ENCODE data around the gene GP1BA. TPM values are rescaled to one million over a fixed set of nuclear protein-coding genes. Genes with fewer than 3 reads are reported as not detected.

Gene GP1BA
- not detected for total RNA-seq

DNA sequence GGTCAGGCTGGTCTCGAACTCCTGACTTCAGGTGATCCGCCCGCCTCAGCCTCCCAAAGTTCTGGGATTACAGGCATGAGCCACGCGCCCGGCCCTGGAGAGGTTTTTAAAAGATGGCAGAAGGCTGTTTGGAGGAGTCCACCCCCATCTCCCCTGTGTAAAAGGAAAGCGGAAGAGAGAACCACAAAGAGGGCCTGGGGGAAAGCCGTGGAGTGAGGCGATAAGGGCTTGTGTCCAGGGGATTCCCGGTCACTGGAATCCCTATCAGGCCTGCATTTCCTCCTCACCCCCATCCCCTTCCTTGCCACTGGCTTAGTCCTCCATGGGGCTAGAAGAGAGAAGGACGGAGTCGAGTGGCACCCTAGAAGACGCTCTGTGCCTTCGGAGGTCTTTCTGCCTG lies at the start of gene GP1BA:
GP1BA (plus strand) TSS at position 315 of the 400 bp plus-strand sequence. CDS start 328 bp downstream, outside the sequence.
- intact Hi-C loops (cut with DNase I), result no loop called here
- Histone ChIP-seq H3K4me1 (replicated peaks) (peaks cover 5% of the 10 kb centered on the region), H3K36me3 (no peaks in the 10 kb centered on the region), H3K27me3 (replicated peaks; ENCODE audit: insufficient read depth) (no peaks in the 10 kb centered on the region), H3K9me3 (no peaks in the 10 kb centered on the region), H3K4me3 (no peak within 1 kb of the TSS), H3K27ac (no peak within 1 kb of the TSS)
- no peak for DNase-seq (ENCODE audit: low spot score)
- no peak for TF ChIP-seq POLR2A (IDR thresholded peaks at IDR 0.05)
- TF ChIP-seq, protein P1, sequence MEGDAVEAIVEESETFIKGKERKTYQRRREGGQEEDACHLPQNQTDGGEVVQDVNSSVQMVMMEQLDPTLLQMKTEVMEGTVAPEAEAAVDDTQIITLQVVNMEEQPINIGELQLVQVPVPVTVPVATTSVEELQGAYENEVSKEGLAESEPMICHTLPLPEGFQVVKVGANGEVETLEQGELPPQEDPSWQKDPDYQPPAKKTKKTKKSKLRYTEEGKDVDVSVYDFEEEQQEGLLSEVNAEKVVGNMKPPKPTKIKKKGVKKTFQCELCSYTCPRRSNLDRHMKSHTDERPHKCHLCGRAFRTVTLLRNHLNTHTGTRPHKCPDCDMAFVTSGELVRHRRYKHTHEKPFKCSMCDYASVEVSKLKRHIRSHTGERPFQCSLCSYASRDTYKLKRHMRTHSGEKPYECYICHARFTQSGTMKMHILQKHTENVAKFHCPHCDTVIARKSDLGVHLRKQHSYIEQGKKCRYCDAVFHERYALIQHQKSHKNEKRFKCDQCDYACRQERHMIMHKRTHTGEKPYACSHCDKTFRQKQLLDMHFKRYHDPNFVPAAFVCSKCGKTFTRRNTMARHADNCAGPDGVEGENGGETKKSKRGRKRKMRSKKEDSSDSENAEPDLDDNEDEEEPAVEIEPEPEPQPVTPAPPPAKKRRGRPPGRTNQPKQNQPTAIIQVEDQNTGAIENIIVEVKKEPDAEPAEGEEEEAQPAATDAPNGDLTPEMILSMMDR (IDR thresholded peaks at IDR 0.05), result no peak
- TF ChIP-seq POLR2AphosphoS5 (IDR thresholded peaks at IDR 0.05), result no peak
- WGBS, result 85% methylated on average over 14 of the region's 14 CpGs

DNA sequence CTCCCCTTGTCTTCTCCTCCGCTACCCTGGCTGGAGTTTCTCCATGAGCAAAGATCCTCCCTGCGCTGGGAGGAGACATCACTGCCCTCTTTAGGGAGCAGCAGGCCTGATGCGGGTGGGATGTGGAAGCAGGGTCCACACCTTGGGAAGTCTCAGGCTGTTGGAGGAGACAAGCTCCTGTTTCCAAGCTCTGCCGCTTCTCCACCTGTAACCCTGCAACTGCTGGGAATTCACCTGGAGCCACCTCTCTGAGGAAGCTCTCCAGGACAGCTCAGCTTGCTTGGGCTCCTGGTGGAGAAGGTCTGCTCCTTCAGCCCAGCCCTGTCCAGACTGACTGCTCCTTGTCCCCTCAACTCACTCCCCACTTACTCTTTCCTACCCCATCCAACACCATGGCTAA lies 47.6 kb upstream of the GP1BA start:
- H3K4me1 ChIP-seq (replicated peaks), result no peaks in the 10 kb centered on the region
- DNase-seq (ENCODE audit: low spot score), result no peak
- no peak overlapping the region for H3K27ac ChIP-seq
- TF ChIP-seq POLR2AphosphoS5 (IDR thresholded peaks at IDR 0.05), result no peak
- TF ChIP-seq, protein P1 (IDR thresholded peaks at IDR 0.05), result no peak
- TF ChIP-seq POLR2A (IDR thresholded peaks at IDR 0.05), result no peak
- H3K27me3 ChIP-seq (replicated peaks; ENCODE audit: insufficient read depth), result no peaks in the 10 kb centered on the region
- H3K36me3 ChIP-seq, result peaks cover 13 to 20% of the 10 kb centered on the region in 2 donors
- H3K4me3 ChIP-seq, result no peak overlapping the region
- WGBS, result 100% methylated on average over 4 of the region's 4 CpGs
- H3K9me3 ChIP-seq, result no peaks in the 10 kb centered on the region
- intact Hi-C loops (cut with DNase I), result no loop called here

GRCh38 chr17:4886830-4887229 lies 45.2 kb upstream of the GP1BA start:
- DNase-seq (ENCODE audit: low spot score), result no peak
- no peaks in the 10 kb centered on the region for H3K4me1 ChIP-seq (replicated peaks)
- no peak overlapping the region for H3K4me3 ChIP-seq
- H3K27me3 ChIP-seq (replicated peaks; ENCODE audit: insufficient read depth), result no peaks in the 10 kb centered on the region
- TF ChIP-seq, protein P1 (IDR thresholded peaks at IDR 0.05), result no peak
- TF ChIP-seq POLR2AphosphoS5 (IDR thresholded peaks at IDR 0.05) (no peak), POLR2A (IDR thresholded peaks at IDR 0.05) (no peak)
- no peaks in the 10 kb centered on the region for H3K9me3 ChIP-seq
- no peak overlapping the region for H3K27ac ChIP-seq
- 95% methylated on average over 12 of the region's 12 CpGs for WGBS
- intact Hi-C loops (cut with DNase I), result loop anchor here (5.0 kb wide), 2 partner anchors 100 to 155 kb away; partner anchors contain the start of genes GLTPD2, MED11 and VMO1
- peaks cover 13 to 35% of the 10 kb centered on the region in 2 donors for H3K36me3 ChIP-seq

- no peaks in the 10 kb centered on the region for H3K27me3 ChIP-seq (replicated peaks; ENCODE audit: insufficient read depth)
Observed at GRCh38 chr17:4887581-4887980, 44.5 kb upstream of the GP1BA start.

More at GRCh38 chr17:4887581-4887980, 44.5 kb upstream of the GP1BA start:
- TF ChIP-seq POLR2AphosphoS5 (IDR thresholded peaks at IDR 0.05) (no peak), POLR2A (IDR thresholded peaks at IDR 0.05) (no peak)
- TF ChIP-seq, protein P1 (IDR thresholded peaks at IDR 0.05), result no peak
- Histone ChIP-seq H3K36me3 (peaks cover 13 to 36% of the 10 kb centered on the region in 2 donors), H3K4me1 (replicated peaks) (no peaks in the 10 kb centered on the region), H3K4me3 (no peak overlapping the region), H3K9me3 (no peaks in the 10 kb centered on the region), H3K27ac (no peak overlapping the region)
- WGBS, result 87% methylated on average over 18 of the region's 18 CpGs
- no peak for DNase-seq (ENCODE audit: low spot score)
- intact Hi-C loops (cut with DNase I), result loop anchor here (5.0 kb wide), 2 partner anchors 100 to 155 kb away; partner anchors contain the start of genes GLTPD2, MED11 and VMO1

Data from prostate gland (tissue), 2 donors.